GM12865 (cell line): ENCODE measurements around the gene MAP4K3.

ENCODE experiments used
- DNase-seq: peaks from one replicate; pipeline ENCODE4 v3.0.0; 2010; ENCODE audit warnings: low read depth
- H3K4me3 ChIP-seq: 2 replicates; pipeline ENCODE4 v1.5.1; 2011; ENCODE audit warnings: mild to moderate bottlenecking, low read depth, low read length, control low read depth
- CTCF ChIP-seq: IDR thresholded peaks from 2 replicates; pipeline ENCODE4 v1.5.1; 2011; ENCODE audit warnings: low read length, control low read depth, low read depth, inconsistent platforms; ENCODE audit not compliant: insufficient read depth; ENCODE audit errors: missing control alignments

Gene MAP4K3

GRCh38 chr2:39223909-39224308, 213.2 kb downstream of the MAP4K3 start:
- no peak for TF ChIP-seq CTCF
- no peak for DNase-seq
- no peak overlapping the region for H3K4me3 ChIP-seq

- no peak for TF ChIP-seq CTCF
- H3K4me3 ChIP-seq, result no peak overlapping the region
- no peak for DNase-seq
These were observed 215.6 kb downstream of the MAP4K3 start for GRCh38 chr2:39221459-39221858.

- H3K4me3 ChIP-seq, result no peak overlapping the region
- no peak for DNase-seq
- TF ChIP-seq CTCF, result no peak
These were observed 216.9 kb downstream of the MAP4K3 start for GRCh38 chr2:39220136-39220535.

- no peak for DNase-seq
- no peak overlapping the region for H3K4me3 ChIP-seq
- no peak for TF ChIP-seq CTCF
These were observed 218.7 kb downstream of the MAP4K3 start for GRCh38 chr2:39218391-39218790.

- TF ChIP-seq CTCF, result no peak
- DNase-seq, result no peak
- H3K4me3 ChIP-seq, result no peak overlapping the region
These were observed 219.9 kb downstream of the MAP4K3 start for GRCh38 chr2:39217192-39217550.

GRCh38 chr2:39216346-39217191, 220.5 kb downstream of the MAP4K3 start:
- TF ChIP-seq CTCF, result no peak
- H3K4me3 ChIP-seq, result no peak overlapping the region
- DNase-seq, result no peak

GRCh38 chr2:39215545-39215944, 221.5 kb downstream of the MAP4K3 start:
- no peak overlapping the region for H3K4me3 ChIP-seq
- no peak for TF ChIP-seq CTCF
- DNase-seq, result no peak
